ENCODE results near the gene NRG3.

Gene NRG3

DNA sequence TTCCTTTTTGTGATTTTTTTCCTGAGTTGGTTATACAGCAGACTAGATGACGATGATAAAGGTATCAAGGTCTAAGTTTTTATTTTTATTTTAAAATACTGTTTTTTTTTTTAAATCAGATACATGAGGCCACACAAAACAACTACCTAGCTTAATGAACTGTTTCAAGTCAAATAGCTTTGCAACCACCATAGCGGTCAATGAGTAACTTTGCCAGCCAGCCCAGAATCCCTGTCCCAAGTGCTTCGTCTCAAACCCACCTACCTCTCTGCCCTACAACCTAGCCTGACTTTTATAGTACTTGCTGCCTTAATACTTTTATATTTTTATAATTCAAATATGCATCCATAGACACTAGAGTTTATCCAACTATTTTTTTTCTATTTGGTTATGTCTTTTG lies 676.5 kb downstream of the NRG3 start:
- in situ Hi-C loops (cut with MboI; ENCODE audit: low sequenced_read_pairs) = no loop called here

DNA sequence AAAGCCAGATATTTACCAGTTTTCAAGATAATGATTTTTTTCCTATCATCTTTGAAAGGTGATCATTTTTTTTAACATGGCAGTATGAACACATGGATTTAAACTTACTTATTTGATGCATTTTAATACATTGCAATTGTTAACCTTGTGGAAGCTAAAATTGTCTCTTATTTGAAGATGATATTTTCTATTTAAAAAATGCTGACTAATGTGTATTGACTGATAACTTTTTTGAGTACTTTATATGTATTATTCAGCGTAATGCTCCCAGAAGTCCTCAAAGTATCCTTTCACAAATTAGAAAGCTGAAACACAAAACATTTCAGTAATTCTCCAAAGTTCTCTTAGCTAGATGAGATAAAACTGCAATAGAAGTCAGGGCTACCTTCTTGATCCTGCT lies 677.3 kb downstream of the NRG3 start:
- in situ Hi-C loops (cut with MboI; ENCODE audit: low sequenced_read_pairs) = no loop called here

DNA sequence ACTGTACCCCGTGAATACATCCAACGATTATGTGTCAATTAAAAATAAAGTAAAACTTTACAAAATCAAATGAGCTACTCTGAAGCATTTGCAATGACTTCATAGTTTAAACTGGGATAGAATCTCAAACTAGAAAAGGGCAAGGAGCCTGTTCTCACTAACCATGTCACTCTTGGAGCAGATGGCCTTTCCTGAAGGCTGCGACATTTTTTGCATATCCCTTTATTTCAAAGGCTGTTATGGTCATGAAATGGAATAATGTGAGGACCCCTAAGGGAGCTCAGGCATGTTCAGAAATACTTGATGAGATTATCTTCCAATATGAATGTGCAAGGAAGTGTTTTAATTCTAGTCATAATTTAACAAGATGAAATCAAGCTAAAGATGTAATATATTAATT lies 679.4 kb downstream of the NRG3 start:
- in situ Hi-C loops (cut with MboI; ENCODE audit: low sequenced_read_pairs) = no loop called here

DNA sequence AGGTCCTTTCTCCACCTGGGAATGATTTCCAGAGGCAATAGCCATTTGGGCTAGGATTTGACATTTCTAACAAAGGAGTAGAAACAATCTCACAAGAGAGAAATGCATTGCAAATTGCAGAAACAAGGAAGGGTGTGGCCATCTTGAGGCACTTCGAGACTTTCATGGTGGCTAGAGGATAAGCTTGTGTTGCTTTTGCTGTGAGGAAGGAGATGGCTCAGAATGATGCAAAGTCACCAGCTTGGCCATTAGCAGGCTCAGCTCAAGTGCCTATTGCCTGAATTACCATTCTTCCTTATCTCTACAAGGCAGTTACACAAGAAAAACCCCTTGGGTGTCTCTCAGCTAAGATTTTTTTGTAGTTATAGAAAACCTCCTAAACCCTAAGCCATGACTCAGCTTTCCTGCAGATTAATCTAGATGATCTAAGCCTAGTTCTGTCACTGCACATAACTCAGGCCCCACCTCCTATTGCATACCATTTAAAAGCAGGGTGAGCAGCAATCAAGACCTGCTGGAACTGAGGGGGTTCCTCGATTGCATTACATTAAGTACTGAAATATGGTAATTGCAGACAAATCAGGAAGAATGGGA lies 683.1 kb downstream of the NRG3 start:
- in situ Hi-C loops (cut with MboI; ENCODE audit: low sequenced_read_pairs) = no loop called here

DNA sequence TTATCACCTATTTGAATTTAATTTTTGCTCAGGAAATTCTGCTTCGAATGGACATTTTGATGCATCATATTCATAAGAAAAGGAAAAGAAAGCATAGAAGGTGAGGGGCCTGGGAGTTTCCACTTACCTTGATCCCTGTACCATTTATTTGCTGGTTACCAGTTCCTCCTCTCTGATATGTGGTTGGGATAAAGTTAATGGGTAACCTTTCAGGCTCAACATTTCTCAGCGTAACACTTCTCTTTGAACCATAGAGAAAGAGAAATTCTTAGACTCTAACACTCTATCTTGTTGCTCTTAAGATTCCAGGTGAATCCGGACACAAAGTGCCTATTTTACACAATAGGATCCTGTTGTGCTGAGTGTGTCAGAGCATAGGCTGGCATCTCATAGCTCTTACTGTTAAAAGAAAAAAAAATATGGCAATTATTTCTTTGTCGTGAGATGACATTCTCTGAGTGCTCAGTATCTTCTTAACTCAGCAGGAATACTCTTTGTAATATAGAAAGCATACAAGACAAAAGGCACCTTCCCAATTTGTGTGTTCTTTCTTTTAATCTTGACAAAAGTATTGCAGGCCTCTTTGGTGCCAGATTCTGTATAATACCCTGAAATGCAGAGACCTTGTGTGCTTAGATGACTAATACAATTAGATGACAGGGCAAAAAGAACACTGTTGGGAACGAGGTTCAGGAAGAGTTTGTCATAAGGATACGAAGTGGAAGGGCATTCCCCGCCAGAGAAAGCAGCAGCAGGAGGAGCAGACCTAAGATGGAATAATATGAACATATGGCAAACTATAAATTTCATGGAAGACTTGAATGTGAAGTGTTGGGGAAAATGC lies 689.6 kb downstream of the NRG3 start:
- in situ Hi-C loops (cut with MboI; ENCODE audit: low sequenced_read_pairs) = no loop called here

DNA sequence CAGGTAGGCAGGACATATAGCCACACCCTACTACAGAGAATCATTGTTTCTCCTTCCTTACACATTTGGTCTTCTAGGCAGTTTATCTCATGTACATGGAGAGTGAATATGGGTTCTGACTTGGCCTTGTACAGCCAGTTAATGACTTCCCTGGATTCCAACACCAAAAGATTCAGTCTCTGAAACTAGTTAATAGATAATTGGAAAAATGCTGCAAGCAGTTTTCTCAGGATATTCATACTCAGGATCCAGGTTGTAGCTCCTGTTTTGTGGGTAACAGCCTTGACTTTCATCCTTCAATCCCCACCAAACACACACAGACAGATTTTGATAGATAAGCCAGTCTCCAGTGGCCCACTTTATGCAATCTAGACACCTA lies 690.2 kb downstream of the NRG3 start:
- in situ Hi-C loops (cut with MboI; ENCODE audit: low sequenced_read_pairs) = no loop called here

DNA sequence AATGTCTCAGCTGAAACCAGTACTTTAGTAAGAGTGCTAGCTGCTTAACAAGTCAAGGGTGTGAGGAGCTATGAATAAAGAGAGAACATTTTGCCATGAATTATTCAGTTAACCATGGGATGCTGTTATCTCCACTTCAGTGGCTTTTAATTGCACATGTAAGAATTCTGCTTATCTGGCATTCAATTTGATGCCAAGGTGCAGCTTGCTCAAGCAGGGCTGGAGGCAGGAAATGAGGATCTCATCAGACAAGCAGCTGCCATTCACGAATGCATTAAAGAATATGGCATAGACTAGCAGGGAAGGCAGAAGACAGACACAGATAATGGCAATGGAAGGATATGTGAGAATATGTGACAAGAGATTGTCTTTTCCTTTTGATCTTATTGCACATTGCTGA lies 697.8 kb downstream of the NRG3 start:
- in situ Hi-C loops (cut with MboI; ENCODE audit: low sequenced_read_pairs) = no loop called here

DNA sequence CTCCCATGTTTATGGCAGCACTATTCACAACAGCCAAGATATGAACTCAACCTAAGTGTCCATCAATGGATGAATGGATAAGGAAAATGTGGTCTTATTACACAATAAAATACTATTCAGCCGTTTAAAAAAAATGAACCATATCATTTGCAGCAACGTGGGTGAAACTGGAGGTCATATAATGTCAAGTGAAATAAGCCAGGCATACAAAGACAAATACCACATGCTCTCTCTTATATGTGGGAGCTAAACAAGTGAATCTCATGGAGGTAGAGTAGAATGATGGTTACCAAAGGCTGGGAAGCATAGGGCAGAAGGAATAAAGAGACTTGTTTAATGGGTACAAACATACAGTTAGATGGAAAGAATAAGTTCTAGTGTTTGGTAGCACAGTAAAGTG lies 699.1 kb downstream of the NRG3 start:
- in situ Hi-C loops (cut with MboI; ENCODE audit: low sequenced_read_pairs) = no loop called here

DNA sequence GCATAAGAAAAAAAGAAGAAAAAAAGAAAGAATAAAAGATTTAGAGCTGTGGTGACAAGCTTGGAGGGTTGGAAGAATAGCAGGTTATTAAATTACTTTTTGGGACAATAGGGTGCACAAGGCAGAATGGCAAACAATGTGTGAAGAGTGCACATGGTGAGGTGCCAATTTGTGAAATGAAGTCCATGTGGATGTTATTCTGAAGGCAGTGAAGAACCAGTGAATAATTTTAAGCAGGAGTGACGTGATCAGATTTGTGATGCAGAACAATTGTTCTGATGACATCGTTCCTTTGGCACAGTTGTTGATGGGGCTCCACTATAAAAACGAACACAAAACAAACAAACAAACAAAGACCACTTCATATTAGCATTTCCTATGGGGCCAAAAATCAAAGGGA lies 700.3 kb downstream of the NRG3 start:
- in situ Hi-C loops (cut with MboI; ENCODE audit: low sequenced_read_pairs) = no loop called here

DNA sequence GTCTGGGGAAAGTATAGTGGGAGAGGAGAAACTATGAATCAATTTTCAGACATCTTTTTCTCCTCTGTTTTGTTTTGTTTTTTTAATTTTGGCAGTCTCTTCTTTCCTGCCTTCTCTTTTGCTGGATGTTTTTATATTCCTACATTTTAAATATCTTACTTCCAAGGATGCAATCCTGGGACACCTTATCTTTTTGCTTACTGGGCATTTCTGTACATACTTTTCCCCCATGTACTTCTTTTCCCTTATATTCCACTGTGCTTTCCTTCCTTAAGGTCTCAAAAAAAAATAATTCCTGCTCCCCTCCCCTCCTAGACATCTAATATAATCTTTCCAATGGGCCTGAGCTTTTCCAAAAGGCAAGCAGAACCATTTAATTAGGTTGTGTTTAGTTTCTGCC lies 701.1 kb downstream of the NRG3 start:
- in situ Hi-C loops (cut with MboI; ENCODE audit: low sequenced_read_pairs) = no loop called here

DNA sequence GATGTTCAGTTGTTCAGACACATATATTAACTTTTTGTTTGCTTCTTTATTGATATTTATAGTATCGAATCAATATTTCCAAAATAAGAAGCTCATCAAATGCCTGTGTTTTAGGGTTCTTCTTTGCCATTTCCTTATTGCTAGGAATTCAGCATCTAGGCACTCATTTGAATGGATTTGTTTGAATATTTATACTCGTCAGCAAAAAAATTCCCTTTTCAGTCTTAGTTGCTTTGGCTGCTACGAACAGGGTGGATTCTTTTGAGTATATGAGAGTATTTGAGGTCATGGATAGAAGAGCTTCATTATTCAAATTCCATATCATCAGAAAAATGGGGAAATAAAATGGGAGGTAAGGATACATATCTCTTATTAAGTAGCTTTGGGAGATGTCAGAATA lies 706.9 kb downstream of the NRG3 start:
- in situ Hi-C loops (cut with MboI; ENCODE audit: low sequenced_read_pairs) = no loop called here

DNA sequence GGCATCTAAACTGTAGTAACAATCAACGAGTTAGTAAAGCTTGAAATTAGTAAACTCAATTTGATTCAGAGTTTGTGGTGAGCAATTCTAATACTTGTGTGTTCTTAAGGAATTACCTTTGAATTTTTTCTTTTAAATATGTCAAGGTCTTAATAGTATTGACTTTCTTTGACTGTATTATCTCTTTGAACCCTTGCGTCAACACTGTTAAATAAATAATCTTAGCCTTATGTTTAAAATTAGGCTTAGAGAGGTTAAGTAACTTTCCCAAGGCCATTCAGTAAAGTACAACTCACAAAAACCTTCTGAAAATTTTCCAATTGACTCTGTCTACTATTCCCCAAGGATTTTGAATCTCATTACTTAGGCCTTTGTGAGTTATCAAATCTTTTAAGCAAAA lies 716.4 kb downstream of the NRG3 start:
- in situ Hi-C loops (cut with MboI; ENCODE audit: low sequenced_read_pairs) = no loop called here

DNA sequence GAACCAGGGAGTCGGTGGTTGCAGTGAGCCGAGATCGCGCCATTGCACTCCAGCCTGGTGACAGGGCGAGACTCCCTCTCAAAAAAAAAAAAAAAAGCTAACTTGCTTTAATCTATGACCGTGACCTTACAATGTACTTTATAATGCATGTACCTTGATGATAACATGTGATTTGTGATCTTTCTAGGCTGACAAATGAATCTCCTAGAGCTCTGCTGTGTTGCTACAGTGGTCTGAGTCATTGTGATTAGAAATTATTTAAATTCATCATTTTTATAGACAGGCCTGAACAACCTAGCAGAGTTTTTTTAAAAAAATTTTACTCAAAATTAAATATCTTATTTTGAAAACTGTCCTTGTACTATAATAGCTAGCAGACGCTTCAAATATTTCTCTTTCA lies 722.8 kb downstream of the NRG3 start:
- in situ Hi-C loops (cut with MboI; ENCODE audit: low sequenced_read_pairs) = no loop called here

DNA sequence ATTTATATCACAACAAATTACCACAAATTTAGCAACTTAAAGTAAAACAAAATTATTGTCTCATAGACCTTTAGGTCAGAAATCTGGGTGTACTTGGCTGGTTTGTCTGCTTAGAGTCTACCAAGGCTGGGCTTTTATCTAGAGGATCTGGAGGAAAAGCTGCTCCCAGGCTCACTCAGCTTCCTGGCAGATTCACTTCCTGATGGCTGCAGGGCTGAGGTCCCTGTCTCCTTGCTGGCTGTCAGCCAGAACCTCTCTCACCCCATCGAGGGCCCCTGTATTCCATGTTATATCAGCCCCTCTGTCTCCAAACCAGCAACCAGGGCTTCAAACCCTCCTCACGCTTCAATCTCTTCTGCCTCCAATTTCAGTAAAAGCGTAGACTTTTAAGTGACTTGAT lies 734.9 kb downstream of the NRG3 start:
- in situ Hi-C loops (cut with MboI; ENCODE audit: low sequenced_read_pairs) = no loop called here

DNA sequence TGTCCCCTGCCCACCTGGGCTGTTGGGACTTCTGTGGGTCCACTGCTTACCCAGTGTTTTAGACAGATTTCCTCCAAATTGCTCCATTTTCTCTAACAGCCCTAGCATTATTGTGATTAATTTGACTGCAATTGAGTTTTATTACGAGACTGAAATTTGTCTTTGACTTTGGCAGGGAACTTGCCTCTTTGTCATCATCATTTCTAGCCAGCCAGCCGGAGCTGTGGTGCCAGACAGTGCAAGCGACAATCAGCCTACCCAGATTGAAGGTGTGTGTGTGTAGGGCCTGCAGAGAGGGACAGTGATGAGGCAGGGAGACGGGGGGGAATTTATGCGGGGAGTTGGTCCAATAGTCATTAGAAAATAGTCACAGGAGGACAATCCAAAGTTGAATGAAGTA lies 743.0 kb downstream of the NRG3 start:
- in situ Hi-C loops (cut with MboI; ENCODE audit: low sequenced_read_pairs) = no loop called here

DNA sequence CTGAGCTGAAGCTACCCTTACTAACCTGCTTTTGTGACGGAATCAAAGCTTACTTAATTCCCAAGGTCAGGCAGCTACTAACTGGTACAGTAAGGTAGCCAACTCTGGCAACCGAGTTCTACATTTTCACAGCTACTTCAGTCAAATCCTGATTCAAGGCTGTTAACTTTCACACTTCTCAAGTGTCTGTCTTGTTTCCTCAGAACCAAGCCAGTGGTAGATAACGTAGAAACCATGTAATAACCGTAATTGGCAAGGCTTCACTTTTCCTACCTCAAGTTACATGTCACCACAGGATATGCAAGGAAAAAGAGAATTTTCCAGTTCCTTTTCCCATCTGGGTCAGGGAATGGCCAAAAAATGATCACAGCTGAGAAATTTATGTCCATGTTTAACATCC lies 746.7 kb downstream of the NRG3 start:
- in situ Hi-C loops (cut with MboI; ENCODE audit: low sequenced_read_pairs) = no loop called here

DNA sequence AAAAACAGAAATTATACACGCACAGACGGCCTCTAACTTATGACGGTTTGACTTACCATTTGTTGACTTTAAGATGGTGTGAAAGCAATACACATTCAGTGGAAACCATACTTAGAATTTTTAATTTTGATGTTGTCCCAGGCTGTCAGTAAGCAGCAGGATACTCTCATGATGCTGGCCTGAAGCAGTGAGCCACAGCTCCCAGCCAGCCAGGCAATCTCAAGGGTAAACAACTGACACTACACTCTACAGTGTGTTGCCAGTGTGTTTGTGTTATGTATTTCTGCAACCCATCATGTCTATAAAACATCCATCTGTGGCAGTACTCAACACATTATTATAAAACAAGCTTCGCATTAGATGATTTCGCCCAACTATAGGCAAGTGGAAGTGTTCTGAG lies 747.5 kb downstream of the NRG3 start:
- in situ Hi-C loops (cut with MboI; ENCODE audit: low sequenced_read_pairs) = no loop called here

DNA sequence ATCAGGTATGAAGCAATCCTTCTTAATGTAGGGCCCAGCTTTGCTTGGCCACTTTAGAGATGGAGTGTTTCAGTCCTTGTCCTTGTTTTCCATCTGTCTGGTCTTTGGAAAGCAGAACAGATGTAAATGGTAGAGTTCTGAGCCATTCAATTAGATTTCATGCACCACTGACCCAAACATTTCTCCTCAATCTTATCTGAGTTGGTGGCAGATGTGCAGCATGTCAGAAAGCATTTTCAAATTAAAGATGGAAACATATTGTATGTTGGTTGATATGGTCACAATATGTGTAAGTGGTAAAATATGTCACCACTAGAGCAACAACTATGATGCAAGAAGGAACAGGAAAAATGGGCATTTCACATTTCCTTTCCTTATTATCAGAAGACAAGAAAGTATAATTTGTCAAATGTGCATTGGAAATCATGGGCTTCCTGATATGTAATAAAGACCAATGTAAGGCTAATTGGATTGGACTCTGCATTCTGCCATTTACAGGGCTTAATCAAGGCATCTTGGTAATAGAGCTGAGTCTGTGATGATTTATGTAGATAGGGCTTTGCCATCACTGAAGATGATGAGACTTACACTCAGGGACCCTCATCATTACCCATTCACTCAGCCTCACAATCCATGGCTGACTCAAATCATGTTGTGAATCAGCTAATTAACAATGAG lies 750.7 kb downstream of the NRG3 start:
- in situ Hi-C loops (cut with MboI; ENCODE audit: low sequenced_read_pairs) = no loop called here

DNA sequence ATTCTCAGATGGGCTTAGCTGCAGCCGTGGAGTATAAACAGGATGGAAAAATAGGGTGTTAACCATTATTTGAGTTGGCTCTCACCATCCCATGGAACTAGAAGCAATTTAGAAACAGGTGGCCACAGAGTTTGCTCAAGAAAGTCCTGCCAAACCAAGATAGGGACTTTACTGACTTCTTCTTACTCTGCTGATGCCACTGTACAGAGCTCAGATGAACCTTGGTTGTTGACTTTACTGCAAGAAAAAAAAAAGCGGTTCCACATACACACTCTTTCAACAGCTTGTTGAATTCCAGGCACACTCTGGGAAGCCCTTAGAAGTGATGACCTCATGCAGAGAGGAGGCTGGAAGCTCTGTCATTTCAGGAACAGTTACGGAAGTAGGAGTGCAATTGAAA lies 753.4 kb downstream of the NRG3 start:
- in situ Hi-C loops (cut with MboI; ENCODE audit: low sequenced_read_pairs) = no loop called here

DNA sequence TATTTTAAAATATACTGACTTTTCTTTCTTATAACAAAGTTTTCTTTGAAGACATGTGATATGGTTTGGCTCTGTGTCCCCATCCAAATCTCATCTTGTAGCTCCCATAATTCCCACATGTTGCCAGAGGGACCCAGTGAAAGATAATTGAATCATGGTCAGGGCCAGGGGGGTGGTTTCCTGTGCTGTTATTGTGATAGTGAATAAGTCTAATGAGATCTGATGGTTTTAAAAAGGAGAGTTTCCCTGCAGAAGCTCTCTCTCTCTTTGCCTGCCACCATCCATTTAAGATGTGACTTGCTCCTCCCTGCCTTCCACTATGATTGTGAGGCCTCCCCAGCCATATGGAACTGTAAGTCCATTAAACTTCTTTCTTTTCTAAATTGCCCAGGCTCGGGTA lies 768.1 kb downstream of the NRG3 start:
- in situ Hi-C loops (cut with MboI; ENCODE audit: low sequenced_read_pairs) = no loop called here

DNA sequence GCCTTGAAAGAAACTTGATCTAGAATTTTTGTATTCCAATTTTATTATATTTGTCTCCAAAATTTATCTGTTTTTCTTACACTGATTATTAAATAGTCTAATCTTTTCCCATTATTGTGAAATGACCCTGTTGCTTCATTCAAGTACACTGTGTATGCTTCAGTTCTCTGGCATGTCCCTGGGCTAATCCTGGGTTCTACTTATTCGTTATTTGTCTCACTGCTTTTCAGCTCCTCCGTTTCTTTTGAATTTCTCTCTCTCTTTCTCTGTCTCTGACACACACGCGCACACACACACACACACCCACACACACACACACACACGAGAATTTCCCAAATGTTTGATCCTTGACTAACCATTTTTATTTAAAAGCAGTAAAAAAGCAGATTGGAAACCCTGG lies 768.6 kb downstream of the NRG3 start:
- in situ Hi-C loops (cut with MboI; ENCODE audit: low sequenced_read_pairs) = no loop called here

DNA sequence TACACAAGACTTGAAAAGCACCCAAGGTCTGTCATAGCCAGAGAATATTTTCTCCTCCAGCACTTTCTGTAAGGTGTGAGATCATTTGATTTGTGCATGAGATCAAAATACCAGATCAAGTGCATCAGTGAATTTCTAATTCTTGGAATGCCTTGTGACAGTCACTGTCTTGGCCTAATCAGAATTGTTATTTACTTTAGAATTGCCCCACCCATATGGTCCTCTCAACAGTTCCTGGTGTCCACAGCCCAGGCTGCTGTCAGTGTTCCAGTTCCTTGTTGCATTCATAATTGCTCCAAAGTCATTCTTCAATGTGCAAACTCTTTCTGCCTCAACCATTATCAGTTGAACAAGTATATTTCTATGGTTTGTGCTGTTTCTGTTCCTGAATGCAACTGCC lies 770.2 kb downstream of the NRG3 start:
- in situ Hi-C loops (cut with MboI; ENCODE audit: low sequenced_read_pairs) = no loop called here

Measured in HL-60/S4 treated with retinoic acid at 250 ng/mL for 4 days and 3 days (cell line).